GM23338 (cell line): ENCODE results near the gene PLCD3.

ENCODE experiments used
- CTCF ChIP-seq, 2 experiments: fragments of 200-600 bp in 1 of 2; sonication (generic) in 1 of 2; conservative IDR thresholded peaks; 2 replicates each; pipeline versions ENCODE4 v1.5.1 to v1.6.1; 2016 to 2017; ENCODE audit warnings: antibody characterized with exemption in 2 of 2, low read depth in 2 of 2, mild to moderate bottlenecking in 2 of 2, moderate library complexity in 1 of 2
- EZH2phosphoT487 ChIP-seq: fragments of 200-600 bp; sonication (generic); IDR thresholded peaks from one replicate; pipeline ENCODE4 v1.8.1; 2018; ENCODE audit warnings: antibody characterized with exemption; ENCODE audit not compliant: unreplicated experiment
- POLR2AphosphoS5 ChIP-seq: IDR thresholded peaks from 2 replicates; pipeline ENCODE4 v1.6.1; 2016; ENCODE audit warnings: antibody characterized with exemption, low read depth

- no peak for TF ChIP-seq CTCF (conservative IDR thresholded peaks at IDR 0.05; ENCODE audit: low read depth in 2 of 2)
- no peak for TF ChIP-seq POLR2AphosphoS5
- TF ChIP-seq EZH2phosphoT487, result no peak
Measured at GRCh38 chr17:45170931-45171337, 38.6 kb upstream of the PLCD3 start.
